Heart left ventricle (tissue), 16 donors: Measurements from ENCODE around the gene BICRAL. TPM values are rescaled to one million over a fixed set of nuclear protein-coding genes. Genes with fewer than 3 reads are reported as not detected.
"Not testable (repeated sequence)": the region's sequence is repeated elsewhere in the genome, so short reads cannot be mapped to it uniquely, and the experiment has no call there.

ENCODE experiments used
- ATAC-seq, 4 donors: fragments of 200-7000 bp; cut with Tn5 transposase; one replicate each; pipeline ENCODE4 v1.9.1; 2020 to 2022; ENCODE audit warnings: moderate library complexity in 4 of 4, mild to moderate bottlenecking in 3 of 4, moderate number of reproducible peaks in 1 of 4
- DNase-seq, 5 donors: peaks; one replicate each; pipeline ENCODE4 v3.0.0-alpha.2; 2020
- H3K27ac ChIP-seq, 12 donors: fragments of 200-600 bp; sonication (generic) in 4 of 12; one replicate each; pipeline versions ENCODE4 v1.5.0 to v1.8.0; 2016 to 2022; ENCODE audit warnings: mild to moderate bottlenecking in 2 of 12
- H3K27me3 ChIP-seq, 9 donors: fragments of 200-600 bp; sonication (generic) in 2 of 9; one replicate each; pipeline versions ENCODE4 v1.5.1 to v1.8.0; 2016 to 2022; ENCODE audit warnings: mild to moderate bottlenecking in 3 of 9
- H3K36me3 ChIP-seq, 9 donors: fragments of 200-600 bp; sonication (generic) in 2 of 9; one replicate each; pipeline versions ENCODE4 v1.5.0 to v1.8.0; 2018 to 2022; ENCODE audit warnings: mild to moderate bottlenecking in 2 of 9
- H3K4me1 ChIP-seq, 12 donors: fragments of 200-600 bp; sonication (generic) in 4 of 12; one replicate each; pipeline versions ENCODE4 v1.5.0 to v1.8.0; 2016 to 2022; ENCODE audit warnings: mild to moderate bottlenecking in 3 of 12
- H3K4me3 ChIP-seq, 12 donors: fragments of 200-600 bp; sonication (generic) in 4 of 12; one replicate each; pipeline versions ENCODE4 v1.5.0 to v1.8.0; 2017 to 2022; ENCODE audit warnings: mild to moderate bottlenecking in 9 of 12, moderate library complexity in 4 of 12
- H3K9me3 ChIP-seq, 12 donors: fragments of 200-600 bp; sonication (generic) in 4 of 12; one replicate each; pipeline versions ENCODE4 v1.5.0 to v1.8.0; 2016 to 2022; ENCODE audit warnings: mild to moderate bottlenecking in 1 of 12
- POLR2A ChIP-seq, 2 donors: fragments of 450-650 bp; IDR thresholded peaks; one replicate each; pipeline ENCODE4 v1.6.1; 2017; ENCODE audit warnings: antibody characterized with exemption in 2 of 2, mild to moderate bottlenecking in 2 of 2, moderate library complexity in 2 of 2
- WGBS, 4 donors: extraction: QIAGEN DNeasy Blood & Tissue Kit in 2 of 4; methylation state at CpG; one replicate each; pipeline versions ENCODE4 v1.1.5 to v1.1.7; 2013 to 2018; 5-methylcytosine and 5-hydroxymethylcytosine counted together
- intact Hi-C, 10 donors: fragments of 100-400 bp; cut with DNase I; formaldehyde crosslinking; loops; one replicate each; pipeline versions ENCODE4 v1.11.1 to v1.14.2; 2022
- long read RNA-seq, 3 donors: library from polyadenylated mRNA; unstranded; transcript quantifications; one replicate each; pipeline ENCODE4 v2.0.0, GENCODE V29; 2020 to 2021
- polyA plus RNA-seq, 2 donors: library from polyadenylated mRNA; stranded (reverse); fragments of 200-250 nt; gene quantifications; one replicate each; pipeline ENCODE4 v1.2.3, GENCODE V29; 2013
- total RNA-seq, 9 donors: library from RNA; depleted of rRNA in 2 of 9; stranded (reverse); fragments of >200 nt in 2 of 9; fragmentation: NEBNext Ultra II Directional in 3 of 9; extraction: Animal tissue kit (Norgen Biotek cat#: 25700) in 3 of 9; gene quantifications; one replicate each; pipeline versions ENCODE4 v1.1.0 to v1.2.4, GENCODE V29; 2016 to 2023
- TF ChIP-seq, protein P1 (sequence below), 12 donors: fragments of 200-600 bp; sonication (generic) in 4 of 12; IDR thresholded peaks; one replicate each; pipeline versions ENCODE4 v1.5.0 to v1.8.0; 2018 to 2022; ENCODE audit warnings: antibody characterized with exemption in 12 of 12, mild to moderate bottlenecking in 5 of 12
- donor health status: ischemic (EF 13 %, LVEDD 7.1; RV severe dilation, severe dysfunction).
- donor health status: healthy with polysubstance abuse.
- donor health status: DM: no; HTN: yes; CAD: no.
- donor health status: DM: no; HTN: no; CAD: no.
- donor health status: ischemic (EF 25% LVEDD 6.9; RV normal size, moderate dysfunction).
- donor health status: ischemic (EF 25% LVEDD 5.7; RV mildly dilated, moderate dysfunction).
- donor health status: healthy.
- donor health status: DM: yes; HTN: yes; CAD: no.
- donor health status: ischemic (EF 35%, LVEDD 5.7; RV mildly dilated, moderate dysfunction).
- donor health status: nonischemic (EF 11% LVEDD 7.7; RV severe dilation, severe dysfunction).
- donor health status: DM: yes; HTN: yes; CAD: no.
- donor health status: PGD.
- donor health status: ischemic (EF 29% LVEDD 5.4; RV normal size, mild dysfunction).
- donor health status: nonischemic (EF 23%, LVEDD 6.1; RV moderate dilation, normal function).

Gene BICRAL, protein sequence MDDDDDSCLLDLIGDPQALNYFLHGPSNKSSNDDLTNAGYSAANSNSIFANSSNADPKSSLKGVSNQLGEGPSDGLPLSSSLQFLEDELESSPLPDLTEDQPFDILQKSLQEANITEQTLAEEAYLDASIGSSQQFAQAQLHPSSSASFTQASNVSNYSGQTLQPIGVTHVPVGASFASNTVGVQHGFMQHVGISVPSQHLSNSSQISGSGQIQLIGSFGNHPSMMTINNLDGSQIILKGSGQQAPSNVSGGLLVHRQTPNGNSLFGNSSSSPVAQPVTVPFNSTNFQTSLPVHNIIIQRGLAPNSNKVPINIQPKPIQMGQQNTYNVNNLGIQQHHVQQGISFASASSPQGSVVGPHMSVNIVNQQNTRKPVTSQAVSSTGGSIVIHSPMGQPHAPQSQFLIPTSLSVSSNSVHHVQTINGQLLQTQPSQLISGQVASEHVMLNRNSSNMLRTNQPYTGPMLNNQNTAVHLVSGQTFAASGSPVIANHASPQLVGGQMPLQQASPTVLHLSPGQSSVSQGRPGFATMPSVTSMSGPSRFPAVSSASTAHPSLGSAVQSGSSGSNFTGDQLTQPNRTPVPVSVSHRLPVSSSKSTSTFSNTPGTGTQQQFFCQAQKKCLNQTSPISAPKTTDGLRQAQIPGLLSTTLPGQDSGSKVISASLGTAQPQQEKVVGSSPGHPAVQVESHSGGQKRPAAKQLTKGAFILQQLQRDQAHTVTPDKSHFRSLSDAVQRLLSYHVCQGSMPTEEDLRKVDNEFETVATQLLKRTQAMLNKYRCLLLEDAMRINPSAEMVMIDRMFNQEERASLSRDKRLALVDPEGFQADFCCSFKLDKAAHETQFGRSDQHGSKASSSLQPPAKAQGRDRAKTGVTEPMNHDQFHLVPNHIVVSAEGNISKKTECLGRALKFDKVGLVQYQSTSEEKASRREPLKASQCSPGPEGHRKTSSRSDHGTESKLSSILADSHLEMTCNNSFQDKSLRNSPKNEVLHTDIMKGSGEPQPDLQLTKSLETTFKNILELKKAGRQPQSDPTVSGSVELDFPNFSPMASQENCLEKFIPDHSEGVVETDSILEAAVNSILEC
- total RNA-seq (10 to 100 TPM in 8 of 9 donors, 1 to 10 TPM in 1; 9.9 to 17.1 (median 13.3) TPM), polyA plus RNA-seq (1 to 10 TPM; 2.5 to 6.0 TPM)
- long read RNA-seq, donor 1, partial matches to known transcripts, result 0 of 7 reads
- long read RNA-seq, donor 1, other reads (novel, unspliced or antisense), result 7 of 7 reads
- long read RNA-seq, donor 2, partial matches to known transcripts, result 0 of 9 reads
- long read RNA-seq, donor 2, other reads (novel, unspliced or antisense), result 9 of 9 reads
- long read RNA-seq, donor 3, partial matches to known transcripts, result 1 of 7 reads
- long read RNA-seq, donor 3, other reads (novel, unspliced or antisense), result 6 of 7 reads

DNA sequence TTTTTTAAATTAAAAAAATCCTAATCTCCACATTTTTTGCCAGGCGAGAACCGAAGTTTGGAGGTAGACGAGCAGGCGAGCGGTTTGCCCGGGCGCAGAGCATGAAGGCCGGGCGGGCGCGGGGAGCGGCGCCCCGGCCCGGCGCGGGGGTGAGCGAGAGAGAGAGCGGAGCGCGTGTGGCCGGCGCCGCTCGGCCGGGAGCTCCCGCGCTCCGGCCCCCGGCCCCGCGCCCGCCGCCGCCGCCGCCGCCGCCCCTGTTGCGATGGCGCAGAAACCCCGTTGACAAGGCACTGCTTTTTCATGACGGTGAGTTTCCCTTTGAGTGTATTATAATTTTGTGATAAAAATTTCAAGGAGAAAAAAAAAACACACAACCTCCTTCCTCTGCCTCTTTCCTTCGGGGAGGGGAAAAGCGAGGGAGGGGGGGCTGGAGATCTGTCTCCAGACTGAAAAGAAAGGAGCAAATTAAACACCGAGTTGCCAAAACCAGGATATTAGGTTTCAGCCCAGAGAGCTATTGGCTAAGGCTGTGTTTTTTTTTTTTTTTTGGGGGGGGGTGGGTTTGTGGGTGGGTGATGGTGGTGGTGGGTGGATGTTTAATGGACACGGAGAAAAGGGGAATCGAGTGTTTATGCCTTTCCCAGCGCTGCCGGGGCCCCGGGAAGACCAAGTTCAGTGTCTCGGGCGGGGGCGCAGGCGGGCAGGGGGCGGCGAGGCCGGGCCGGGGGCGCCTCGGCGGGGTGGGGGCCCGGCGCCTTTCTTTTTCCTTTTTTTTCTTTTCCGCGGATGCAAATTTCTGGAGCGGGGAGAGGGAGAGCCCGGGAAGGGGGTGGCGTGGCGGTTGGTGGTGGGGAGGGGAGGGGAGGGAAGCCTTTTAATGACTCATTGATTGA lies at the start of gene BICRAL:
BICRAL (plus strand) TSS at position 257 of the 893 bp plus-strand sequence. CDS start 39,971 bp downstream, outside the sequence.
- no peaks in the 10 kb centered on the region for H3K27me3 ChIP-seq
- ATAC-seq (peak in 3 of 4 donors; percentile 22 to 31 (median 29)), DNase-seq (peak; percentile 63 to 78 (median 66))
- peaks cover 2 to 51% (median 23%) of the 10 kb centered on the region in 12 donors for H3K4me1 ChIP-seq
- H3K9me3 ChIP-seq, result no peaks in the 10 kb centered on the region
- WGBS, 4 donors, result 0 to 1% (median 1%) methylated on average over 43 to 68 of the region's 70 CpGs
- H3K36me3 ChIP-seq, result no peaks in the 10 kb centered on the region
- intact Hi-C loops, result loop anchor here (1.0 to 5.0 kb wide), 9 partner anchors 31 to 200 kb away; partner anchors contain the start of genes TBCC (in 8 of the 10), RPL7L1 (in 3 of the 10) and PPP2R5D (in 1 of the 10)
- peak within 1 kb of the TSS; percentile 63 to 97 (median 90) for H3K4me3 ChIP-seq
- H3K27ac ChIP-seq, result peak within 1 kb of the TSS; percentile 98 to 100 (median 100)
- no peak for TF ChIP-seq POLR2A (IDR thresholded peaks at IDR 0.05)
- TF ChIP-seq, protein P1, sequence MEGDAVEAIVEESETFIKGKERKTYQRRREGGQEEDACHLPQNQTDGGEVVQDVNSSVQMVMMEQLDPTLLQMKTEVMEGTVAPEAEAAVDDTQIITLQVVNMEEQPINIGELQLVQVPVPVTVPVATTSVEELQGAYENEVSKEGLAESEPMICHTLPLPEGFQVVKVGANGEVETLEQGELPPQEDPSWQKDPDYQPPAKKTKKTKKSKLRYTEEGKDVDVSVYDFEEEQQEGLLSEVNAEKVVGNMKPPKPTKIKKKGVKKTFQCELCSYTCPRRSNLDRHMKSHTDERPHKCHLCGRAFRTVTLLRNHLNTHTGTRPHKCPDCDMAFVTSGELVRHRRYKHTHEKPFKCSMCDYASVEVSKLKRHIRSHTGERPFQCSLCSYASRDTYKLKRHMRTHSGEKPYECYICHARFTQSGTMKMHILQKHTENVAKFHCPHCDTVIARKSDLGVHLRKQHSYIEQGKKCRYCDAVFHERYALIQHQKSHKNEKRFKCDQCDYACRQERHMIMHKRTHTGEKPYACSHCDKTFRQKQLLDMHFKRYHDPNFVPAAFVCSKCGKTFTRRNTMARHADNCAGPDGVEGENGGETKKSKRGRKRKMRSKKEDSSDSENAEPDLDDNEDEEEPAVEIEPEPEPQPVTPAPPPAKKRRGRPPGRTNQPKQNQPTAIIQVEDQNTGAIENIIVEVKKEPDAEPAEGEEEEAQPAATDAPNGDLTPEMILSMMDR (IDR thresholded peaks at IDR 0.05), result no peak

DNA sequence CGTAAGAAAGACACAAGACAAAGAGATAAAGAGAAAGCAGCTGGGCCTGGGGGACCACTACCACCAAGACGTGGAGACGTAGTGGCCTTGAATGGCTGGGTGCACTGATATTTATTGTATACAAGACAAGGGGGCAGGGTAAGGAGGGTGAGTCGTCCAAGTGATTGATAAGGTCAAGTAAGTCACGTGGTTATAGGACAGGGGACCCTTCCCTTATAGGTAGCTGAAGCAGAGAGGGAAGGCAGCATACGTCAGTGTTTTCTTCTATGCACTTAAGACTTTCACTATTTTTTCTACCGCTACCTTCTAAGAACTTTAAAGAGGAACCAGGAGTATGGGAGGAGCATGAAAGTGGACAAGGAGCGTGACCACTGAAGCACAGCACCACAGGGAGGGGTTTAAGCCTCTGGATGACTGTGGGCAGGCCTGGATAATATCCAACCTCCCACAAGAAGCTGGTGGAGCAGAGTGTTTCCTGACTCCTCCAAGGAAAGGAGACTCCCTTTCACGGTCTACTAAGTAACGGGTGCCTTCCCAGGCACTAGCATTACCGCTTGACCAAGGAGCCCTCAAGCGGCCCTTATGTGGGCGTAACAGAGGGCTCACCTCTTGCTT lies 47.9 kb upstream of the BICRAL start:
- DNase-seq, H3K4me1 ChIP-seq, H3K27ac ChIP-seq, ATAC-seq, H3K4me3 ChIP-seq, intact Hi-C loops, H3K36me3 ChIP-seq, H3K27me3 ChIP-seq, H3K9me3 ChIP-seq: not testable (repeated sequence)
- 68 to 77% (median 76%) methylated on average over 13 of the region's 13 CpGs for WGBS, 4 donors

DNA sequence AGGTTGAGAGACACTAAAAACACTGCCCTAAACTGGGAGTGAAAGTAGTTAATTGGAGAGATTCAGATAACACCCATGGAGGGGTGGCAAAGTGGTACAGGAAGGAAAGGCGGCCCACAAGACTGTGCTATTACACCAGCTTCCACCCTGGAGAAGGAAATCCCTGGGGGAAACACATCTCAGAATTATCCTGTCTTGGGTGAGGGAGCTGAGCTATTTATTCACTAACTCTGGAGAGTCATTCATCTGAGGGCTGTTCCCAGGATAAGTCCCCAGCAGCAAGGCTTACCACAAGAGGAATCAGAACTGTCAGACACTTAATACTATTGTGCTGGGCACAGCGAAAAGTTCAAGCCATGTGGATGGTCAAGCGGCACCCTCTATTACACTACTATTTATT lies 45.9 kb upstream of the BICRAL start:
- intact Hi-C loops, result no loop called here
- ATAC-seq (no peak), DNase-seq (no peak)
- no peak overlapping the region for H3K27ac ChIP-seq
- no peaks in the 10 kb centered on the region for H3K9me3 ChIP-seq
- H3K27me3 ChIP-seq, result no peaks in the 10 kb centered on the region
- H3K4me1 ChIP-seq, result no peaks in the 10 kb centered on the region
- 85 to 95% (median 90%) methylated on average over 3 of the region's 3 CpGs for WGBS, 4 donors
- H3K4me3 ChIP-seq, result no peak overlapping the region
- TF ChIP-seq, protein P1 (IDR thresholded peaks at IDR 0.05), result no peak
- no peak for TF ChIP-seq POLR2A (IDR thresholded peaks at IDR 0.05)
- H3K36me3 ChIP-seq, result no peaks in the 10 kb centered on the region
